CD14-positive monocyte (primary cell): ENCODE results near the gene KYNU. TPM values are rescaled to one million over a fixed set of nuclear protein-coding genes. Genes with fewer than 3 reads are reported as not detected.
A peak's percentile ranks its signal among the peaks of the same experiment; 100 is the strongest.

Experiments used
- DNase-seq, 3 donors: peaks; one replicate each; pipeline ENCODE4 v3.0.0-alpha.2; 2011 to 2022
- H2AFZ ChIP-seq: 2 replicates; pipeline ENCODE4 v1.6.0; 2012; ENCODE audit warnings: mild to moderate bottlenecking, low read depth, low read length, inconsistent platforms; ENCODE audit not compliant: insufficient read depth, poor library complexity, severe bottlenecking
- H3K27ac ChIP-seq, 2 donors: 1 replicate in 1 of 2; 2 replicates in 1 of 2; pipeline ENCODE4 v1.5.1; 2012 to 2013; ENCODE audit warnings: low read length in 2 of 2, control low read depth in 1 of 2, inconsistent platforms in 1 of 2, low read depth in 1 of 2, mild to moderate bottlenecking in 1 of 2
- H3K27me3 ChIP-seq, 2 donors: one replicate each; pipeline versions ENCODE4 v1.6.0 to v1.6.1; 2011 to 2013; ENCODE audit warnings: low read length in 2 of 2; ENCODE audit not compliant: control insufficient read depth in 2 of 2, insufficient read depth in 2 of 2
- H3K36me3 ChIP-seq, 2 donors: replicated peaks in 1 of 2; 1 replicate in 1 of 2; 2 replicates in 1 of 2; pipeline versions ENCODE4 v1.5.1 to v1.6.1; 2012 to 2013; ENCODE audit warnings: low read length in 2 of 2, control low read depth in 1 of 2, inconsistent platforms in 1 of 2, mild to moderate bottlenecking in 1 of 2; ENCODE audit not compliant: insufficient read depth in 2 of 2, control insufficient read depth in 1 of 2
- H3K4me1 ChIP-seq, 2 donors: 1 replicate in 1 of 2; 2 replicates in 1 of 2; pipeline versions ENCODE4 v1.5.1 to v1.6.1; 2012 to 2013; ENCODE audit warnings: low read length in 2 of 2, control low read depth in 1 of 2, inconsistent platforms in 1 of 2, mild to moderate bottlenecking in 1 of 2, moderate library complexity in 1 of 2; ENCODE audit not compliant: insufficient read depth in 2 of 2, control insufficient read depth in 1 of 2
- H3K4me2 ChIP-seq: replicated peaks from 2 replicates; pipeline ENCODE3; 2012; ENCODE audit warnings: low read length, moderate library complexity, mild to moderate bottlenecking; ENCODE audit not compliant: poor library complexity, severe bottlenecking; ENCODE audit errors: extremely low read depth
- H3K4me3 ChIP-seq, 3 experiments: fragments of 200-600 bp in 1 of 3; sonication (generic) in 1 of 3; replicated peaks in 1 of 3; 1 replicate in 2 of 3; 2 replicates in 1 of 3; pipeline ENCODE4 v1.5.1; 2011 to 2013; ENCODE audit warnings: low read length in 3 of 3, mild to moderate bottlenecking in 3 of 3, control low read depth in 2 of 3, low read depth in 2 of 3, inconsistent platforms in 1 of 3, moderate library complexity in 1 of 3
- H3K79me2 ChIP-seq: 2 replicates; pipeline ENCODE4 v1.6.0; 2012; ENCODE audit warnings: mild to moderate bottlenecking, control low read depth, inconsistent platforms, low read length, moderate library complexity; ENCODE audit not compliant: insufficient read depth
- H3K9ac ChIP-seq: 2 replicates; pipeline ENCODE4 v1.6.0; 2017; ENCODE audit warnings: low read length, mild to moderate bottlenecking; ENCODE audit not compliant: insufficient read depth, poor library complexity, severe bottlenecking
- H3K9me3 ChIP-seq, 2 donors: replicated peaks in 1 of 2; 1 replicate in 1 of 2; 2 replicates in 1 of 2; pipeline versions ENCODE4 v1.5.1 to v1.6.1; 2012 to 2013; ENCODE audit warnings: low read length in 2 of 2, control low read depth in 1 of 2; ENCODE audit not compliant: control insufficient read depth in 1 of 2, insufficient read depth in 1 of 2
- H4K20me1 ChIP-seq: 2 replicates; pipeline ENCODE4 v1.6.0; 2012; ENCODE audit warnings: mild to moderate bottlenecking, low read length, control low read depth, moderate library complexity; ENCODE audit not compliant: insufficient read depth
- H3K27ac Mint-ChIP-seq, 7 donors: one replicate each; pipeline ENCODE4 v1.8.0; 2020; ENCODE audit warnings: mild to moderate bottlenecking in 7 of 7, mixed read lengths in 7 of 7, moderate library complexity in 6 of 7, inconsistent platforms in 2 of 7
- H3K27me3 Mint-ChIP-seq, 3 donors: one replicate each; pipeline ENCODE4 v1.8.0; 2021 to 2022; ENCODE audit warnings: low read depth in 3 of 3, mild to moderate bottlenecking in 3 of 3, mixed read lengths in 3 of 3, moderate library complexity in 3 of 3, inconsistent platforms in 1 of 3
- H3K36me3 Mint-ChIP-seq, 2 donors: one replicate each; pipeline ENCODE4 v1.8.0; 2020; ENCODE audit warnings: mixed read lengths in 2 of 2, inconsistent platforms in 1 of 2, mild to moderate bottlenecking in 1 of 2
- H3K4me1 Mint-ChIP-seq: one replicate; pipeline ENCODE4 v1.8.0; 2020; ENCODE audit warnings: mild to moderate bottlenecking, mixed read lengths
- H3K4me3 Mint-ChIP-seq, 2 donors: one replicate each; pipeline ENCODE4 v1.8.0; 2020; ENCODE audit warnings: mild to moderate bottlenecking in 2 of 2, mixed read lengths in 2 of 2, moderate library complexity in 1 of 2
- H3K9me3 Mint-ChIP-seq, 7 donors: one replicate each; pipeline ENCODE4 v1.8.0; 2020 to 2022; ENCODE audit warnings: mixed read lengths in 7 of 7, mild to moderate bottlenecking in 6 of 7, moderate library complexity in 6 of 7, inconsistent platforms in 2 of 7
- WGBS: methylation state at CpG from one replicate; pipeline ENCODE4 v1.1.5; 2013; ENCODE audit warnings: missing lambda C conversion rate; ENCODE audit not compliant: insufficient coverage; 5-methylcytosine and 5-hydroxymethylcytosine counted together
- intact Hi-C, 2 donors: fragments of 100-400 bp; cut with micrococcal nuclease; formaldehyde crosslinking; loops; one replicate each; pipeline versions ENCODE4 v1.15.0 to v1.15.1; 2023
- polyA plus RNA-seq, 3 donors: library from polyadenylated mRNA; depleted of rRNA in 1 of 3; unstranded in 2 of 3; stranded (reverse) in 1 of 3; fragments of 300-500 nt in 2 of 3; fragments of >200 nt in 1 of 3; fragmentation: Illumina TruSeq in 2 of 3; gene quantifications; 1 replicate in 2 of 3; 2 replicates in 1 of 3; pipeline ENCODE4 v1.2.3, GENCODE V29; 2012 to 2021
- TF ChIP-seq, protein P1 (sequence below): fragments of 200-600 bp; IDR thresholded peaks from one replicate; pipeline ENCODE4 v1.8.0; 2022; ENCODE audit warnings: antibody characterized with exemption, mild to moderate bottlenecking

KYNU gene
- polyA plus RNA-seq, 3 donors = 40.7 to 132 (median 131) TPM

DNA sequence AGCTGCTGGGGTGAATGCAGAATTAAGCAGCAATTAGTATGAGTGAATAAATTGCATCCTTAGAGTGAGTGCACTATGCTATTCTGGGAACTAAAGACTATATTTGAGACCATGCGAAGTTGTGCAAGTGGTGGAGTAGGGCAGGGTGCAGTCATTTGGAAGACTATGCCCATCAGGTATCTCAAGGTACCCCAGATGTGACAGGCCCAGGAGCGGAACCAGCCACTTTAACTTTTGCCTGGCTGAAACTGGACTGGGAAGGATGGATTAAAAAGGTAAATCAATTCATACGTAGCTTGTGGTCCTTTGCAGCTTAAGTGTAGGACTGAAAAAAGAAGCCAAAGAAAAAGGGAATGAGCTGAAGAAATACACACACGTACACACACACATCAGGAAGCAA is 1.7 kb downstream of the KYNU start:
- H4K20me1 ChIP-seq = peaks cover 29% of the 10 kb centered on the region
- WGBS = 100% methylated on average over 1 of the region's 4 CpGs
- peaks cover 66% of the 10 kb centered on the region for H3K79me2 ChIP-seq
- peak overlapping the region; percentile 71 for H3K9ac ChIP-seq
- peaks cover 41 to 50% of the 10 kb centered on the region in 2 donors for H3K36me3 Mint-ChIP-seq
- TF ChIP-seq, protein P1, sequence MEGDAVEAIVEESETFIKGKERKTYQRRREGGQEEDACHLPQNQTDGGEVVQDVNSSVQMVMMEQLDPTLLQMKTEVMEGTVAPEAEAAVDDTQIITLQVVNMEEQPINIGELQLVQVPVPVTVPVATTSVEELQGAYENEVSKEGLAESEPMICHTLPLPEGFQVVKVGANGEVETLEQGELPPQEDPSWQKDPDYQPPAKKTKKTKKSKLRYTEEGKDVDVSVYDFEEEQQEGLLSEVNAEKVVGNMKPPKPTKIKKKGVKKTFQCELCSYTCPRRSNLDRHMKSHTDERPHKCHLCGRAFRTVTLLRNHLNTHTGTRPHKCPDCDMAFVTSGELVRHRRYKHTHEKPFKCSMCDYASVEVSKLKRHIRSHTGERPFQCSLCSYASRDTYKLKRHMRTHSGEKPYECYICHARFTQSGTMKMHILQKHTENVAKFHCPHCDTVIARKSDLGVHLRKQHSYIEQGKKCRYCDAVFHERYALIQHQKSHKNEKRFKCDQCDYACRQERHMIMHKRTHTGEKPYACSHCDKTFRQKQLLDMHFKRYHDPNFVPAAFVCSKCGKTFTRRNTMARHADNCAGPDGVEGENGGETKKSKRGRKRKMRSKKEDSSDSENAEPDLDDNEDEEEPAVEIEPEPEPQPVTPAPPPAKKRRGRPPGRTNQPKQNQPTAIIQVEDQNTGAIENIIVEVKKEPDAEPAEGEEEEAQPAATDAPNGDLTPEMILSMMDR = no peak
- H3K4me1 ChIP-seq = peaks cover 51 to 58% of the 10 kb centered on the region in 2 donors
- peaks cover 60% of the 10 kb centered on the region for H3K4me1 Mint-ChIP-seq
- H3K27ac ChIP-seq = peak overlapping the region in 1 of 2 donors; percentile 91
- H3K4me3 Mint-ChIP-seq = peak overlapping the region; percentile 85 to 91
- peak overlapping the region; percentile 83 for H3K4me2 ChIP-seq
- no peak overlapping the region for H2AFZ ChIP-seq
- H3K4me3 ChIP-seq = peak overlapping the region; percentile 70 to 99 (median 81)
- peak overlapping the region; percentile 84 to 100 (median 85) for H3K27ac Mint-ChIP-seq
- H3K9me3 ChIP-seq = no peaks in the 10 kb centered on the region
- DNase-seq = no peak
- peaks cover 0 to 2% (median 0%) of the 10 kb centered on the region in 3 donors for H3K27me3 Mint-ChIP-seq
- H3K27me3 ChIP-seq = no peaks in the 10 kb centered on the region
- peaks cover 2 to 7% (median 5%) of the 10 kb centered on the region in 7 donors for H3K9me3 Mint-ChIP-seq
- H3K36me3 ChIP-seq = peaks cover 8 to 24% of the 10 kb centered on the region in 2 donors
- intact Hi-C loops = no loop called here

DNA sequence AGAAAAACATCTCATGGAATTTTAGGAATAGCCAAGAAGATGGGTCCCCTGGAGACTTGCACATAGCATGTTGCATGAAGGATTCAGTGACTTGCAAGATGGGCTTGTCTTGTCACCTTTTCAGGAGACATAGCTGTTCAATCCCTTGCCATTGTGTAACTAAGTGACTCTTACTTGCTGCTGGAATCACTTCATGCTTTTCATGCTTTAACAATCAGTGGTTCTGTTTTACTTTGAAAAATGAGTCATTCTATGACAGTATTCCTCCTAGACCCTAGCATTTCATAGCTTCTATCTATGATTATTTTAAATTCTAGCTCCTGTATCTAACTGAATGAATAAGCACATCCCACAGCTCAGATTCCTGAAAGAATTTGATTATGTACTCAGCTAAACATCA is 2.8 kb downstream of the KYNU start:
- H3K4me3 ChIP-seq = peak overlapping the region in 2 of 3 experiments; percentile 81 to 99
- no peaks in the 10 kb centered on the region for H3K27me3 ChIP-seq
- peaks cover 10 to 30% of the 10 kb centered on the region in 2 donors for H3K36me3 ChIP-seq
- intact Hi-C loops = loop anchor here in 1 of 2 donors (10.0 kb wide), 1 partner anchor 45 kb away; no protein-coding TSS in a partner anchor
- H2AFZ ChIP-seq = no peak overlapping the region
- H3K4me2 ChIP-seq = peak overlapping the region; percentile 83
- peaks cover 55% of the 10 kb centered on the region for H3K4me1 Mint-ChIP-seq
- peaks cover 0 to 2% (median 0%) of the 10 kb centered on the region in 3 donors for H3K27me3 Mint-ChIP-seq
- TF ChIP-seq, protein P1 = no peak
- peaks cover 75% of the 10 kb centered on the region for H3K79me2 ChIP-seq
- peak overlapping the region; percentile 84 to 100 (median 85) for H3K27ac Mint-ChIP-seq
- peaks cover 42 to 48% of the 10 kb centered on the region in 2 donors for H3K4me1 ChIP-seq
- no peaks in the 10 kb centered on the region for H3K9me3 ChIP-seq
- H3K27ac ChIP-seq = peak overlapping the region in 1 of 2 donors; percentile 91
- no peak overlapping the region for H3K9ac ChIP-seq
- H3K36me3 Mint-ChIP-seq = peaks cover 44 to 57% of the 10 kb centered on the region in 2 donors
- DNase-seq = peak; percentile 75 to 93 (median 86)
- peak overlapping the region; percentile 85 to 91 for H3K4me3 Mint-ChIP-seq
- H3K9me3 Mint-ChIP-seq = peaks cover 2 to 7% (median 5%) of the 10 kb centered on the region in 7 donors
- H4K20me1 ChIP-seq = peaks cover 39% of the 10 kb centered on the region
